HCT116 (cell line): ENCODE data around the gene PLB1. TPM values are rescaled to one million over a fixed set of nuclear protein-coding genes. Genes with fewer than 3 reads are reported as not detected.

Experiments
- ATAC-seq: fragments of 200-7000 bp; cut with Tn5 transposase; 2 replicates; pipeline ENCODE4 v1.9.1; 2020; ENCODE audit warnings: mild to moderate bottlenecking, moderate library complexity
- BruUV-seq: library from RNA; stranded (reverse); fragments of 400-500 nt; replicated peaks from 2 replicates; lab custom pipeline; 2021; lab: Mats Ljungman, UMichigan
- CTCF ChIA-PET: fragments of 300-600 bp; sonication (Branson Sonifier 250); formaldehyde crosslinking; loops from one replicate; lab custom pipeline; 2021; ENCODE audit warnings: antibody characterized with exemption; lab: Charles Lee
- POLR2A ChIA-PET: fragments of 300-600, 350-600 bp; sonication (Branson Sonifier 250); formaldehyde crosslinking; loops from one replicate; lab custom pipeline; 2021; ENCODE audit warnings: antibody characterized with exemption; lab: Charles Lee
- RAD21 ChIA-PET, 2 experiments: fragments of 300-600 bp; sonication (Branson Sonifier 250); formaldehyde crosslinking; loops; one replicate each; lab custom pipeline; 2023; ENCODE audit warnings: low total read pairs in 2 of 2; ENCODE audit not compliant: uncharacterized antibody in 2 of 2, unreplicated experiment in 2 of 2, low non-redundant PET in 1 of 2; lab: Charles Lee
- DNase-seq: peaks from one replicate; pipeline ENCODE4 v3.0.0-alpha.2; 2010; ENCODE audit warnings: low read depth, low spot score
- H2AFZ ChIP-seq: fragments of 200-600 bp; shearing (Covaris generic), sonication (generic); 2 replicates; pipeline ENCODE4 v1.6.1; 2017; ENCODE audit warnings: low read depth, mixed run types, mixed read lengths, antibody characterized with exemption, low read length; ENCODE audit not compliant: poor library complexity, severe bottlenecking
- H3K27ac ChIP-seq: 2 replicates; pipeline ENCODE4 v1.5.1; 2012; ENCODE audit warnings: low read depth, low read length
- H3K27me3 ChIP-seq: fragments of 200-600 bp; sonication (generic); 2 replicates; pipeline ENCODE4 v1.6.1; 2016; ENCODE audit warnings: mixed run types, low read length, mixed read lengths; ENCODE audit not compliant: insufficient read depth
- H3K36me3 ChIP-seq, 2 experiments: fragments of 200-500 bp in 1 of 2; fragments of 200-600 bp in 1 of 2; sonication (Bioruptor generic) in 1 of 2; sonication (generic) in 1 of 2; 2 replicates each; pipeline versions ENCODE4 v1.5.1 to v1.6.1; 2014 to 2016; ENCODE audit warnings: low read length in 2 of 2, inconsistent platforms in 1 of 2, mixed read lengths in 1 of 2, mixed run types in 1 of 2; ENCODE audit not compliant: insufficient read depth in 2 of 2, control insufficient read depth in 1 of 2
- H3K4me1 ChIP-seq, 2 experiments: fragments of 200-600 bp in 1 of 2; sonication (generic) in 1 of 2; 2 replicates each; pipeline versions ENCODE4 v1.5.1 to v1.6.1; 2012 to 2017; ENCODE audit warnings: low read length in 2 of 2, inconsistent platforms in 1 of 2, mild to moderate bottlenecking in 1 of 2, mixed read lengths in 1 of 2, mixed run types in 1 of 2, moderate library complexity in 1 of 2; ENCODE audit not compliant: insufficient read depth in 2 of 2, control insufficient read depth in 1 of 2
- H3K4me2 ChIP-seq: fragments of 200-600 bp; sonication (generic); 2 replicates; pipeline ENCODE4 v1.6.1; 2017; ENCODE audit warnings: mixed run types, low read length, mixed read lengths
- H3K4me3 ChIP-seq, 2 experiments: fragments of 200-600 bp in 1 of 2; sonication (generic) in 1 of 2; replicated peaks in 1 of 2; 2 replicates each; pipeline ENCODE4 v1.5.1; 2011 to 2016; ENCODE audit warnings: low read length in 2 of 2, control low read depth in 1 of 2, low read depth in 1 of 2, mild to moderate bottlenecking in 1 of 2, mixed read lengths in 1 of 2, mixed run types in 1 of 2
- H3K79me2 ChIP-seq: fragments of 200-600 bp; sonication (generic); 2 replicates; pipeline ENCODE4 v1.6.1; 2017; ENCODE audit warnings: mild to moderate bottlenecking, mixed run types, low read length, moderate library complexity, mixed read lengths; ENCODE audit not compliant: insufficient read depth
- H3K9ac ChIP-seq: fragments of 200-600 bp; sonication (generic); 2 replicates; pipeline ENCODE4 v1.6.1; 2016; ENCODE audit warnings: low read length, mixed read lengths
- H3K9me2 ChIP-seq: fragments of 200-600 bp; sonication (generic), shearing (Covaris generic); 2 replicates; pipeline ENCODE4 v1.6.1; 2017; ENCODE audit warnings: mixed run types, mild to moderate bottlenecking, moderate library complexity; ENCODE audit not compliant: insufficient read depth
- H3K9me3 ChIP-seq, 2 experiments: fragments of 200-500 bp in 1 of 2; fragments of 200-600 bp in 1 of 2; sonication (Bioruptor generic) in 1 of 2; sonication (generic) in 1 of 2; 2 replicates each; pipeline ENCODE4 v1.6.1; 2014 to 2017; ENCODE audit warnings: low read length in 2 of 2, mixed read lengths in 2 of 2, inconsistent platforms in 1 of 2, low read depth in 1 of 2, mild to moderate bottlenecking in 1 of 2, mixed run types in 1 of 2, moderate library complexity in 1 of 2; ENCODE audit not compliant: control insufficient read depth in 1 of 2, insufficient read depth in 1 of 2
- H4K20me1 ChIP-seq: fragments of 200-600 bp; sonication (generic), shearing (Covaris generic); 2 replicates; pipeline ENCODE4 v1.6.1; 2017; ENCODE audit warnings: mixed run types, mild to moderate bottlenecking, moderate library complexity; ENCODE audit not compliant: insufficient read depth
- CEBPB ChIP-seq: IDR thresholded peaks from 2 replicates; pipeline ENCODE4 v1.6.1; 2012; ENCODE audit warnings: low read depth
- EGR1 ChIP-seq: IDR thresholded peaks from 2 replicates; pipeline ENCODE4 v1.6.1; 2012; ENCODE audit warnings: low read depth
- FOSL1 ChIP-seq: IDR thresholded peaks from 2 replicates; pipeline ENCODE4 v1.6.1; 2012; ENCODE audit warnings: low read depth
- POLR2A ChIP-seq: IDR thresholded peaks from 2 replicates; pipeline ENCODE4 v1.7.0; 2011; ENCODE audit warnings: borderline replicate concordance; ENCODE audit not compliant: insufficient read depth, insufficient read length; ENCODE audit errors: extremely low read depth
- RAD21 ChIP-seq: IDR thresholded peaks from 2 replicates; pipeline ENCODE4 v1.6.1; 2012; ENCODE audit warnings: low read depth, mild to moderate bottlenecking
- REST ChIP-seq: IDR thresholded peaks from 2 replicates; pipeline ENCODE4 v1.6.1; 2012; ENCODE audit warnings: low read depth
- SP1 ChIP-seq: IDR thresholded peaks from 2 replicates; pipeline ENCODE4 v1.6.1; 2012; ENCODE audit warnings: low read depth
- ZFX ChIP-seq: fragments of 450-650 bp; IDR thresholded peaks from 2 replicates; pipeline ENCODE4 v1.6.1; 2017
- intact Hi-C: fragments of 100-400 bp; cut with micrococcal nuclease; formaldehyde crosslinking; loops from 2 replicates; pipeline ENCODE4 v1.10.0; 2022
- total RNA-seq: library from RNA; stranded (reverse); gene quantifications from one replicate; pipeline ENCODE4 v1.2.1, GENCODE V29; 2021; ENCODE audit not compliant: unreplicated experiment
- TF ChIP-seq, protein P1 (sequence below): IDR thresholded peaks from 2 replicates; pipeline ENCODE4 v1.6.1; 2012
- TF ChIP-seq, protein P2 (sequence below), 3 experiments: fragments of 200-600 bp in 1 of 3; sonication (generic) in 1 of 3; IDR thresholded peaks in 2 of 3; conservative IDR thresholded peaks in 1 of 3; 2 replicates each; pipeline ENCODE4 v1.5.1; 2012 to 2017; ENCODE audit warnings: low read depth in 2 of 3, low read length in 2 of 3, antibody characterized with exemption in 1 of 3, borderline replicate concordance in 1 of 3, control low read depth in 1 of 3, mild to moderate bottlenecking in 1 of 3, mixed read lengths in 1 of 3, mixed run types in 1 of 3, moderate library complexity in 1 of 3; ENCODE audit not compliant: insufficient read depth in 1 of 3
- TF ChIP-seq, protein P3 (sequence below): IDR thresholded peaks from 2 replicates; pipeline ENCODE4 v1.6.1; 2012

PLB1 gene
- total RNA-seq, 1 experiment from 2014 or later, result 0.49 TPM

DNA sequence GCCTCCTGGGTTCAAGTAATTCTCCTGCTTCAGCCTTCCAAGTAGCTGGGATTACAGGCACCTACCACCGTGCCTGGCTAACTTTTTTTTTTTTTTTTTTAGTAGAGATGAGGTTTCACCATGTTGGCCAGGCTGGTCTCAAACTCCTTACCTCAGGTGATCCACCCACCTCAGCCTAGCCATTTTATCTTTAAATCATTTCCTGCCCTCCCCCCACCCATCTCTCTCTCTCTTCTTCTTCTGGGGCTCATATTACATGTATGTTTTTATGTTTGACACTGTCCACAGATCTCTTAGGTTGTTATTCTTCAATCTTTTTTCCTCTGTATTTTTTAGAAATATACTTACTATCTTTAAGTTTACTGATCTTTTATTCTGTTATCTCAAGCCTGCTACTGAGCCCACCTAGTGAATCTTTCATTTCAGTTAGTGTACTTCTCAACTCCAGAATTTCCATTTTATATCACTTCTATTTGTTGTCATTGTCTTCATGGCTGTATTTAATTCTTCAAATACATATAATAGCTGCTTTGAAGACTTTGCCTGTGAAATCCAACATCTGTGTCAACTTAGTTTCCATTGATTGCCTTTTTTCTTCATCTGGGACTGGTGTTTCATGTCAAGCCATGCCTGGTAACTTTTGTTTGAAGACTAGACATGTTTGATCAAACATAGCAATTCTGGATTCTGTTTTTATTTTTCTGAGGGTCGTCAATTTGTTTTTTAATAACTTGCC lies 16.2 kb downstream of the PLB1 start:
- POLR2A ChIA-PET, result interaction anchor here (0.6 kb wide), 1 partner anchor 845 kb away, joined by 3 read pairs; no protein-coding TSS in a partner anchor
- Histone ChIP-seq H3K4me3 (no peak overlapping the region), H3K27me3 (no peaks in the 10 kb centered on the region), H3K9me2 (no peaks in the 10 kb centered on the region; the same call in 1 of the 2 replicates), H2AFZ (no peak overlapping the region), H4K20me1 (no peaks in the 10 kb centered on the region), H3K27ac (no peak overlapping the region), H3K36me3 (no peaks in the 10 kb centered on the region), H3K9me3 (no peaks in the 10 kb centered on the region), H3K4me1 (peaks cover 11 to 14% of the 10 kb centered on the region in 2 experiments), H3K9ac (no peak overlapping the region), H3K79me2 (no peaks in the 10 kb centered on the region), H3K4me2 (no peak overlapping the region)
- intact Hi-C loops, result no loop called here
- DNase-seq, result no peak
- TF ChIP-seq ZFX (no peak), RAD21 (no peak), EGR1 (no peak), FOSL1 (no peak), SP1 (no peak), REST (no peak), POLR2A (no peak), CEBPB (no peak)
- TF ChIP-seq, protein P1, sequence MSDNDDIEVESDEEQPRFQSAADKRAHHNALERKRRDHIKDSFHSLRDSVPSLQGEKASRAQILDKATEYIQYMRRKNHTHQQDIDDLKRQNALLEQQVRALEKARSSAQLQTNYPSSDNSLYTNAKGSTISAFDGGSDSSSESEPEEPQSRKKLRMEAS, result no peak
- TF ChIP-seq, protein P2, sequence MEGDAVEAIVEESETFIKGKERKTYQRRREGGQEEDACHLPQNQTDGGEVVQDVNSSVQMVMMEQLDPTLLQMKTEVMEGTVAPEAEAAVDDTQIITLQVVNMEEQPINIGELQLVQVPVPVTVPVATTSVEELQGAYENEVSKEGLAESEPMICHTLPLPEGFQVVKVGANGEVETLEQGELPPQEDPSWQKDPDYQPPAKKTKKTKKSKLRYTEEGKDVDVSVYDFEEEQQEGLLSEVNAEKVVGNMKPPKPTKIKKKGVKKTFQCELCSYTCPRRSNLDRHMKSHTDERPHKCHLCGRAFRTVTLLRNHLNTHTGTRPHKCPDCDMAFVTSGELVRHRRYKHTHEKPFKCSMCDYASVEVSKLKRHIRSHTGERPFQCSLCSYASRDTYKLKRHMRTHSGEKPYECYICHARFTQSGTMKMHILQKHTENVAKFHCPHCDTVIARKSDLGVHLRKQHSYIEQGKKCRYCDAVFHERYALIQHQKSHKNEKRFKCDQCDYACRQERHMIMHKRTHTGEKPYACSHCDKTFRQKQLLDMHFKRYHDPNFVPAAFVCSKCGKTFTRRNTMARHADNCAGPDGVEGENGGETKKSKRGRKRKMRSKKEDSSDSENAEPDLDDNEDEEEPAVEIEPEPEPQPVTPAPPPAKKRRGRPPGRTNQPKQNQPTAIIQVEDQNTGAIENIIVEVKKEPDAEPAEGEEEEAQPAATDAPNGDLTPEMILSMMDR (IDR thresholded peaks at IDR 0.05 in 2 of 3, conservative IDR thresholded peaks at IDR 0.05 in 1 of 3; ENCODE audit: borderline replicate concordance in 1 of 3, insufficient read depth in 1 of 3, low read depth in 2 of 3, low read length in 2 of 3), result no peak
- TF ChIP-seq, protein P3, sequence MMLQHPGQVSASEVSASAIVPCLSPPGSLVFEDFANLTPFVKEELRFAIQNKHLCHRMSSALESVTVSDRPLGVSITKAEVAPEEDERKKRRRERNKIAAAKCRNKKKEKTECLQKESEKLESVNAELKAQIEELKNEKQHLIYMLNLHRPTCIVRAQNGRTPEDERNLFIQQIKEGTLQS, result no peak
- RAD21 ChIA-PET, result no interaction called here
- ATAC-seq, result no peak
- CTCF ChIA-PET, result no interaction called here
- BruUV-seq, result no TSS peak
